ENCODE measurements around the gene ROGDI.

Gene ROGDI

GRCh38 chr16:4754865-4755264 is 47.6 kb downstream of the ROGDI start:
- no peaks in the 10 kb centered on the region for H3K4me1 ChIP-seq (ENCODE audit: insufficient read depth, low read length, severe bottlenecking)
- H3K9ac ChIP-seq (ENCODE audit: low read length): no peak overlapping the region
- no peak overlapping the region for H3K4me3 ChIP-seq (ENCODE audit: low read depth, low read length, poor library complexity, severe bottlenecking)
- peaks cover 78% of the 10 kb centered on the region for H3K36me3 ChIP-seq (ENCODE audit: insufficient read depth, low read length)
- no peaks in the 10 kb centered on the region for H3K27me3 ChIP-seq (ENCODE audit: insufficient read depth, low read length)
- H3F3A ChIP-seq (ENCODE audit: insufficient read depth, low read length): no peaks in the 10 kb centered on the region
- H3K79me2 ChIP-seq (ENCODE audit: insufficient read depth, low read length): no peaks in the 10 kb centered on the region
- TF ChIP-seq CTCF (IDR thresholded peaks at IDR 0.05; ENCODE audit: low read length) (no peak), EZH2 (IDR thresholded peaks at IDR 0.05; ENCODE audit: borderline replicate concordance, low read length) (no peak)
- H3K9me2 ChIP-seq (ENCODE audit: low read depth, low read length): no peaks in the 10 kb centered on the region
- no peak overlapping the region for H3K27ac ChIP-seq (ENCODE audit: low read depth, low read length, poor library complexity, severe bottlenecking)
- no peaks in the 10 kb centered on the region for H4K20me1 ChIP-seq (ENCODE audit: insufficient read depth, low read length)
- H3K4me2 ChIP-seq (ENCODE audit: low read length): no peak overlapping the region
- no peaks in the 10 kb centered on the region for H3K9me3 ChIP-seq (ENCODE audit: low read length)
- no peak overlapping the region for H2AFZ ChIP-seq (ENCODE audit: low read length)

DNA sequence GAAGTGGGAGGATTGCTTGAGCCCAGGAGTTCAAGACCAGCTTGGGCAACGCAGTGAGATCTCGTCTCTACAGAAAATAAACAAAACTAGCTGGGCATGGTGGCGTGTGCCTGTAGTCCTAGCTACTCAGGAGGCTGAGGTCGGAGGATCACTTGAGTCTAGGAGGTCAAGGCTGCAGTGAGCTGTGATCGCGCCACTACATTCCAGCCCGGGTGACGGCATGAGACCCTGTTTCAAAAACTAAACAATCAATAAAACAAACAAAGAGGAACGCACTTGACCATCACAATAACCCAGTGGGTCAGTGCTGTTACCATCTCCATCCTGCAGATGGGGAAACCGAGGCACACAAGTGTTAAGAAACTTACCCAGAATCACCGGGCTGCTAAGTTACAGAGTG is 49.2 kb downstream of the ROGDI start:
- Histone ChIP-seq H3K79me2 (ENCODE audit: insufficient read depth, low read length) (no peaks in the 10 kb centered on the region), H3K9me2 (ENCODE audit: low read depth, low read length) (no peaks in the 10 kb centered on the region), H3K36me3 (ENCODE audit: insufficient read depth, low read length) (peaks cover 71% of the 10 kb centered on the region), H3K4me2 (ENCODE audit: low read length) (no peak overlapping the region), H3K9ac (ENCODE audit: low read length) (no peak overlapping the region), H2AFZ (ENCODE audit: low read length) (no peak overlapping the region), H3K9me3 (ENCODE audit: low read length) (no peaks in the 10 kb centered on the region), H3K4me1 (ENCODE audit: insufficient read depth, low read length, severe bottlenecking) (peaks cover 3% of the 10 kb centered on the region), H3K27ac (ENCODE audit: low read depth, low read length, poor library complexity, severe bottlenecking) (no peak overlapping the region), H3K27me3 (ENCODE audit: insufficient read depth, low read length) (no peaks in the 10 kb centered on the region), H3F3A (ENCODE audit: insufficient read depth, low read length) (no peaks in the 10 kb centered on the region), H3K4me3 (ENCODE audit: low read depth, low read length, poor library complexity, severe bottlenecking) (no peak overlapping the region), H4K20me1 (ENCODE audit: insufficient read depth, low read length) (no peaks in the 10 kb centered on the region)
- TF ChIP-seq EZH2 (IDR thresholded peaks at IDR 0.05; ENCODE audit: borderline replicate concordance, low read length) (no peak), CTCF (IDR thresholded peaks at IDR 0.05; ENCODE audit: low read length) (no peak)

- H3K4me1 ChIP-seq (ENCODE audit: insufficient read depth, low read length, severe bottlenecking): peaks cover 7% of the 10 kb centered on the region
- H3K27ac ChIP-seq (ENCODE audit: low read depth, low read length, poor library complexity, severe bottlenecking): no peak overlapping the region
- H3K9me2 ChIP-seq (ENCODE audit: low read depth, low read length): no peaks in the 10 kb centered on the region
- no peaks in the 10 kb centered on the region for H4K20me1 ChIP-seq (ENCODE audit: insufficient read depth, low read length)
- TF ChIP-seq EZH2 (IDR thresholded peaks at IDR 0.05; ENCODE audit: borderline replicate concordance, low read length) (no peak), CTCF (IDR thresholded peaks at IDR 0.05; ENCODE audit: low read length) (no peak)
- no peaks in the 10 kb centered on the region for H3F3A ChIP-seq (ENCODE audit: insufficient read depth, low read length)
- H3K36me3 ChIP-seq (ENCODE audit: insufficient read depth, low read length): peaks cover 68% of the 10 kb centered on the region
- no peaks in the 10 kb centered on the region for H3K9me3 ChIP-seq (ENCODE audit: low read length)
- H3K9ac ChIP-seq (ENCODE audit: low read length): no peak overlapping the region
- H3K4me3 ChIP-seq (ENCODE audit: low read depth, low read length, poor library complexity, severe bottlenecking): no peak overlapping the region
- H3K4me2 ChIP-seq (ENCODE audit: low read length): no peak overlapping the region
- no peak overlapping the region for H2AFZ ChIP-seq (ENCODE audit: low read length)
- H3K27me3 ChIP-seq (ENCODE audit: insufficient read depth, low read length): no peaks in the 10 kb centered on the region
- H3K79me2 ChIP-seq (ENCODE audit: insufficient read depth, low read length): no peaks in the 10 kb centered on the region
Measured at GRCh38 chr16:4752351-4753100, 49.9 kb downstream of the ROGDI start.
